ENCODE data around the gene HHAT. TPM values are rescaled to one million over a fixed set of nuclear protein-coding genes. Genes with fewer than 3 reads are reported as not detected.

Gene HHAT
- total and polyA plus RNA-seq, 8 donors: under 0.01 to 5.8 (median 1.6) TPM

GRCh38 chr1:210434223-210434622 is 105.5 kb downstream of the HHAT start:
- no peak overlapping the region for H3K4me3 ChIP-seq
- no peaks in the 10 kb centered on the region for H3K4me1 ChIP-seq
- intact Hi-C loops (cut with DNase I; ENCODE audit: low total_unique reads): no loop called here
- H3K27me3 ChIP-seq: no peaks in the 10 kb centered on the region
- no peak for DNase-seq
- H3K27ac ChIP-seq: no peak overlapping the region
- 71 to 87% (median 81%) methylated on average over 4 of the region's 4 CpGs for WGBS, 5 donors
- H3K9me3 ChIP-seq: no peaks in the 10 kb centered on the region
- TF ChIP-seq EP300 (IDR thresholded peaks at IDR 0.05): no peak
- no peak for TF ChIP-seq POLR2A (IDR thresholded peaks at IDR 0.05)
- TF ChIP-seq POLR2AphosphoS5 (IDR thresholded peaks at IDR 0.05): no peak
- no peak for TF ChIP-seq CTCF (IDR thresholded peaks at IDR 0.05)
- H3K36me3 ChIP-seq: no peaks in the 10 kb centered on the region

- Histone ChIP-seq H3K27me3 (no peaks in the 10 kb centered on the region), H3K4me3 (no peak overlapping the region), H3K4me1 (no peaks in the 10 kb centered on the region), H3K27ac (no peak overlapping the region), H3K36me3 (no peaks in the 10 kb centered on the region), H3K9me3 (no peaks in the 10 kb centered on the region)
- TF ChIP-seq POLR2AphosphoS5 (IDR thresholded peaks at IDR 0.05): no peak
- no peak for TF ChIP-seq CTCF (IDR thresholded peaks at IDR 0.05)
- no peak for TF ChIP-seq EP300 (IDR thresholded peaks at IDR 0.05)
- no peak for TF ChIP-seq POLR2A (IDR thresholded peaks at IDR 0.05)
- no peak for DNase-seq
- WGBS, 5 donors: 87 to 97% (median 94%) methylated on average over 6 of the region's 6 CpGs
- intact Hi-C loops (cut with DNase I; ENCODE audit: low total_unique reads): no loop called here
Observed at GRCh38 chr1:210437111-210437510, 108.4 kb downstream of the HHAT start.

- Histone ChIP-seq H3K27ac (no peak overlapping the region), H3K27me3 (no peaks in the 10 kb centered on the region), H3K9me3 (no peaks in the 10 kb centered on the region), H3K4me1 (no peaks in the 10 kb centered on the region), H3K4me3 (no peak overlapping the region), H3K36me3 (no peaks in the 10 kb centered on the region)
- intact Hi-C loops (cut with DNase I; ENCODE audit: low total_unique reads): no loop called here
- no peak for DNase-seq
- 80 to 100% (median 90%) methylated on average over 1 of the region's 1 CpG for WGBS, 5 donors
- TF ChIP-seq CTCF (IDR thresholded peaks at IDR 0.05) (no peak), POLR2A (IDR thresholded peaks at IDR 0.05) (no peak), POLR2AphosphoS5 (IDR thresholded peaks at IDR 0.05) (no peak), EP300 (IDR thresholded peaks at IDR 0.05) (no peak)
Observed at GRCh38 chr1:210437781-210438180, 109.1 kb downstream of the HHAT start.

- intact Hi-C loops (cut with DNase I; ENCODE audit: low total_unique reads): no loop called here
- WGBS, 5 donors: 78 to 87% (median 82%) methylated on average over 7 of the region's 7 CpGs
- Histone ChIP-seq H3K4me1 (no peaks in the 10 kb centered on the region), H3K36me3 (no peaks in the 10 kb centered on the region), H3K9me3 (no peaks in the 10 kb centered on the region), H3K27me3 (no peaks in the 10 kb centered on the region), H3K4me3 (no peak overlapping the region), H3K27ac (no peak overlapping the region)
- TF ChIP-seq EP300 (IDR thresholded peaks at IDR 0.05): no peak
- no peak for TF ChIP-seq POLR2AphosphoS5 (IDR thresholded peaks at IDR 0.05)
- TF ChIP-seq POLR2A (IDR thresholded peaks at IDR 0.05): no peak
- no peak for TF ChIP-seq CTCF (IDR thresholded peaks at IDR 0.05)
- no peak for DNase-seq
Observed at GRCh38 chr1:210438928-210439841, 110.5 kb downstream of the HHAT start.

All from stomach (tissue), 9 donors.